Peyer's patch (tissue), 4 donors: Measurements from ENCODE around the gene F2RL1.

Experiments used
- CTCF ChIP-seq, 6 experiments: fragments of 450-650 bp in 4 of 6; fragments of 200-600 bp in 2 of 6; sonication (generic) in 1 of 6; IDR thresholded peaks; one replicate each; pipeline ENCODE4 v1.5.1; 2017 to 2019; ENCODE audit warnings: antibody characterized with exemption in 6 of 6, mild to moderate bottlenecking in 3 of 6, moderate library complexity in 1 of 6
- POLR2A ChIP-seq, 2 donors: fragments of 450-650 bp; IDR thresholded peaks; one replicate each; pipeline ENCODE4 v1.5.1; 2017; ENCODE audit warnings: antibody characterized with exemption in 2 of 2, mild to moderate bottlenecking in 2 of 2, moderate library complexity in 2 of 2

- TF ChIP-seq CTCF (IDR thresholded peaks at IDR 0.05) (no peak), POLR2A (IDR thresholded peaks at IDR 0.05) (no peak)
These were observed 31.6 kb upstream of the F2RL1 start for GRCh38 chr5:76787237-76787636.
